Skeletal muscle satellite cell (primary cell): ENCODE results near the gene DZIP3. TPM values are rescaled to one million over a fixed set of nuclear protein-coding genes. Genes with fewer than 3 reads are reported as not detected.

ENCODE experiments used
- H3K27me3 ChIP-seq: 2 replicates; pipeline ENCODE4 v1.7.0; 2013; ENCODE audit warnings: low read length; ENCODE audit not compliant: control insufficient read depth, insufficient read depth
- H3K36me3 ChIP-seq: 2 replicates; pipeline ENCODE4 v1.7.0; 2013; ENCODE audit warnings: mild to moderate bottlenecking, control low read depth, low read length; ENCODE audit not compliant: insufficient read depth
- H3K4me1 ChIP-seq: 2 replicates; pipeline ENCODE4 v1.7.0; 2013; ENCODE audit warnings: low read length; ENCODE audit not compliant: control insufficient read depth, insufficient read depth
- H3K4me2 ChIP-seq: 2 replicates; pipeline ENCODE4 v1.7.0; 2013; ENCODE audit warnings: mild to moderate bottlenecking, low read length
- H3K4me3 ChIP-seq: 2 replicates; pipeline ENCODE4 v1.7.0; 2013; ENCODE audit warnings: low read length
- H3K9ac ChIP-seq: 2 replicates; pipeline ENCODE4 v1.7.0; 2013; ENCODE audit warnings: mild to moderate bottlenecking, low read depth, low read length, moderate library complexity
- H3K9me3 ChIP-seq: replicated peaks from 2 replicates; pipeline ENCODE4 v1.7.0; 2013; ENCODE audit warnings: mild to moderate bottlenecking, control low read depth, low read length
- total RNA-seq: library from RNA; depleted of rRNA; stranded (reverse); fragments of >200 nt; gene quantifications from 2 replicates; pipeline ENCODE4 v1.2.3, GENCODE V29; 2012; rRNA removed

DZIP3 gene, protein sequence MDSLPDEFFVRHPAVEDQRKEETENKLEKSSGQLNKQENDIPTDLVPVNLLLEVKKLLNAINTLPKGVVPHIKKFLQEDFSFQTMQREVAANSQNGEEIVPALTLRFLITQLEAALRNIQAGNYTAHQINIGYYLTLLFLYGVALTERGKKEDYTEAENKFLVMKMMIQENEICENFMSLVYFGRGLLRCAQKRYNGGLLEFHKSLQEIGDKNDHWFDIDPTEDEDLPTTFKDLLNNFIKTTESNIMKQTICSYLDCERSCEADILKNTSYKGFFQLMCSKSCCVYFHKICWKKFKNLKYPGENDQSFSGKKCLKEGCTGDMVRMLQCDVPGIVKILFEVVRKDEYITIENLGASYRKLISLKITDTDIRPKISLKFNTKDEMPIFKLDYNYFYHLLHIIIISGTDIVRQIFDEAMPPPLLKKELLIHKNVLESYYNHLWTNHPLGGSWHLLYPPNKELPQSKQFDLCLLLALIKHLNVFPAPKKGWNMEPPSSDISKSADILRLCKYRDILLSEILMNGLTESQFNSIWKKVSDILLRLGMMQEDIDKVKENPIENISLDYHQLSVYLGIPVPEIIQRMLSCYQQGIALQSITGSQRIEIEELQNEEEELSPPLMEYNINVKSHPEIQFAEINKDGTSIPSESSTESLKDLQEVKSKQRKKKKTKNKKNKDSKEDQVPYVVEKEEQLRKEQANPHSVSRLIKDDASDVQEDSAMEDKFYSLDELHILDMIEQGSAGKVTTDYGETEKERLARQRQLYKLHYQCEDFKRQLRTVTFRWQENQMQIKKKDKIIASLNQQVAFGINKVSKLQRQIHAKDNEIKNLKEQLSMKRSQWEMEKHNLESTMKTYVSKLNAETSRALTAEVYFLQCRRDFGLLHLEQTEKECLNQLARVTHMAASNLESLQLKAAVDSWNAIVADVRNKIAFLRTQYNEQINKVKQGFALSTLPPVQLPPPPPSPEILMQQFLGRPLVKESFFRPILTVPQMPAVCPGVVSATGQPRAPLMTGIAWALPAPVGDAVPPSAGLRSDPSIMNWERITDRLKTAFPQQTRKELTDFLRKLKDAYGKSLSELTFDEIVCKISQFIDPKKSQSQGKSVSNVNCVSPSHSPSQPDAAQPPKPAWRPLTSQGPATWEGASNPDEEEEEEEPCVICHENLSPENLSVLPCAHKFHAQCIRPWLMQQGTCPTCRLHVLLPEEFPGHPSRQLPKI
- 8.3 and 9.9 TPM in 2 replicates for total RNA-seq

- no peaks in the 10 kb centered on the region for H3K36me3 ChIP-seq
- H3K4me1 ChIP-seq = peaks cover 24% of the 10 kb centered on the region
- H3K9ac ChIP-seq = peak within 1 kb of the TSS; percentile 96
- H3K4me2 ChIP-seq = peak within 1 kb of the TSS; percentile 83
- no peaks in the 10 kb centered on the region for H3K9me3 ChIP-seq
- H3K27me3 ChIP-seq = no peaks in the 10 kb centered on the region
- peak within 1 kb of the TSS; percentile 94 for H3K4me3 ChIP-seq
Measured at GRCh38 chr3:108589081-108589997, at the start of gene DZIP3, which contains the start of gene CIP2A. TSS of gene DZIP3 (plus strand) at chr3:108589722. CDS start at chr3:108605407, 15,685 bp downstream. TSS of gene CIP2A (minus strand) at chr3:108589438. CDS start at chr3:108589375, 63 bp downstream.

GRCh38 chr3:108546247-108546646 is 43.3 kb upstream of the DZIP3 start:
- peaks cover 8% of the 10 kb centered on the region for H3K36me3 ChIP-seq
- no peak overlapping the region for H3K4me2 ChIP-seq
- H3K4me3 ChIP-seq = no peak overlapping the region
- no peaks in the 10 kb centered on the region for H3K9me3 ChIP-seq
- H3K4me1 ChIP-seq = no peaks in the 10 kb centered on the region
- no peaks in the 10 kb centered on the region for H3K27me3 ChIP-seq
- no peak overlapping the region for H3K9ac ChIP-seq

DNA sequence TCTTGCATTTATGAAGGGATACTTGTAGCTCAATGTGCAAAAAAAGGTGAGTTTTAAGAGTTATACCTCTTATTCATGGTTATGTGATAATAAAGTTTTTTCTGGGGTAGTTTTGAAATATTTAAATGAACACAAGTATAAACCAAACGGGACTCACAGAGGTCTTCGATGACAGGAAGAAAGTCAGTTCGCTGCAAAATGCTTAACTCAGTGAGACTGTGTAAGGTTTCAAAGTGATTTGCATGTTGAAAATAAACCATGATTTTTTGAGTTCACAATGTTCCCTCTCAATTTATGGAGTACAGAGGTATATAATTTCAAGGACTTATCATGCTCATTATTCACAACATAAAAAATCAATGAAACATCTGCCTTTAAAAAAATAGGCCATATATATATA is 42.8 kb upstream of the DZIP3 start:
- Histone ChIP-seq H3K4me3 (no peak overlapping the region), H3K27me3 (no peaks in the 10 kb centered on the region), H3K4me2 (no peak overlapping the region), H3K9ac (no peak overlapping the region), H3K36me3 (peaks cover 8% of the 10 kb centered on the region), H3K4me1 (no peaks in the 10 kb centered on the region), H3K9me3 (no peaks in the 10 kb centered on the region)

DNA sequence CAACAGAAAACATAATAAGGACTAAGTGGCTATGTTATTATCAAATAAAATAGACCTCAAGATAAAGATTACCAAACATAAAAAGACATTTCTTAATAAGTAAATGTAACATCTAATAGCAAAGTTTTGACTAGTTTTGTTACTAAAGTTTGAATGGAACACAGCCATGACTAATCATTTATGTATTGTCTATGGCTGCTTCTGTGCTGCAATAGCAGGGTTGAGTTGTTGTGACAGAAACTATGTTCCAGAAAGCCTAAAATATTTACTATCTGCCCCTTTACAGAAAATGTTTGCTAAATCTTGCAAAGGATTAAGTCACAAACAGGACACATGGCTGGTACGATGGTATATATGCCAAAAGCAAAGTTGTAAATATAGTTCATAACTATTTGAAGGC is 41.2 kb upstream of the DZIP3 start:
- H3K9ac ChIP-seq = no peak overlapping the region

DNA sequence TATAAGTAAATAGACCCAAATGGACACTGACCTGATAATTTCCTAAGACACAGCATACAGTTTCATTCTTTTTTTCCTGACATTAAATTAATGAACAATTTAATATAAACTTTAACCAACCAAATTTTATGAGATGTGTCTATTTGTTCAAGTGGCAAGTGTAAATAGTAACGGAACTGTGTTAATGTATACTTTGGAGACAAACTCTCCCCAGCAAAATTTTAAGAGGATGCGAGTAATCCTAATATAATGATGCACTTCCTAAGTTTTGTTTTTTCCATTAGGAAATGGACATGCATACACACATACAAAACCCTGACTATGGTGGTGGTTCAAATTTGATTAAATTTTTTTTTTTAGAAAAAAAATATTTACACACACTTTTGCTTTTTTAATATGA is 40.6 kb upstream of the DZIP3 start:
- H3K9me3 ChIP-seq = no peaks in the 10 kb centered on the region
- peaks cover 3% of the 10 kb centered on the region for H3K36me3 ChIP-seq
- H3K9ac ChIP-seq = no peak overlapping the region
- H3K4me1 ChIP-seq = no peaks in the 10 kb centered on the region
- no peaks in the 10 kb centered on the region for H3K27me3 ChIP-seq
- H3K4me3 ChIP-seq = no peak overlapping the region
- no peak overlapping the region for H3K4me2 ChIP-seq

More for the DNA sequence above, 41.2 kb upstream of the DZIP3 start:
- H3K9me3 ChIP-seq = no peaks in the 10 kb centered on the region
- peaks cover 4% of the 10 kb centered on the region for H3K36me3 ChIP-seq
- no peak overlapping the region for H3K4me3 ChIP-seq
- H3K4me1 ChIP-seq = no peaks in the 10 kb centered on the region
- H3K27me3 ChIP-seq = no peaks in the 10 kb centered on the region
- H3K4me2 ChIP-seq = no peak overlapping the region

DNA sequence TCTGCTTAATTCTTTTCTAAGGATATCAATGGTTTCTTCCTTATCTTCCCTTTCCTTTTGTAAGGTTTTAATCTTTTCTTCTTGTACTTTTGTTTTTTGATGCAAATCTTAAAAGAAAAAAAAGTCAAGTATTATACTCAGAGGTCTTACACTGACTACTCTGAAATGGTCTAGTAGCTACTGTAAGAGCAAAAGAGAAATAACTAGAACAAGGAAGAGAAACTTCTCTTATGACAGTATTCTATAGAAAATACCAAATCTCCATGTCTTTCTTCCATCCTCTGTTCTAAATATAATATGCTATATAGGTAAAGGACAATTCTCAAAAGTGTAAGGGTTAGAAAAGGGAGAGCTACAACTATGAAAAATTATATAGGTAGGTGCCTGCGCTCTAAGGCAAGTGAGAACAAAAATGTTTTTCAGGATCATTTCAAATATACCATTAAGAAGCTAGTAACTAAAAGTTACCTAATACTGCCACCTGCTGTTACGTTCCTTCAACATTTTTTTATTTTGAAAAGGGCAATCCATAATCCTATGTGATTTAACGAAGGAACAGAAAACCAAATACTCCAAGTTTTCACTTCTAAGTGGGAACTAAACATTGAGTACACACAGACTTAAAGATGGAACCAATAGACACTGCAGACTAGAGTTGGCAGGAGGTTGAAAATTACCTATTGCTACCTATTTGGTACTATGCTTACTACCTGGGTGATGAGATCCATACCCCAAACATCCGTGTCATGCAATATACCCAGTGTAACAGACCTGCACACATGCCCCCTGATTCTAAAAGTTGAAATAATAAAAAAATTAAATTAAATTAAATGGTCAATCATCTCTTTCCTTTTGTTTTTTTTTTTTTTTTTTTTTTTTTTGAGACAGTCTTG is 37.0 kb upstream of the DZIP3 start:
- Histone ChIP-seq H3K27me3 (no peaks in the 10 kb centered on the region), H3K4me3 (no peak overlapping the region), H3K9me3 (no peaks in the 10 kb centered on the region), H3K36me3 (peaks cover 9% of the 10 kb centered on the region), H3K9ac (no peak overlapping the region), H3K4me1 (peaks cover 4% of the 10 kb centered on the region), H3K4me2 (no peak overlapping the region)

GRCh38 chr3:108554229-108554628 is 35.3 kb upstream of the DZIP3 start:
- Histone ChIP-seq H3K27me3 (no peaks in the 10 kb centered on the region), H3K36me3 (peaks cover 15% of the 10 kb centered on the region)

GRCh38 chr3:108554913-108555571 is 34.5 kb upstream of the DZIP3 start:
- Histone ChIP-seq H3K4me3 (no peak overlapping the region), H3K9ac (no peak overlapping the region), H3K36me3 (peaks cover 19% of the 10 kb centered on the region), H3K4me2 (no peak overlapping the region), H3K27me3 (no peaks in the 10 kb centered on the region), H3K9me3 (no peaks in the 10 kb centered on the region), H3K4me1 (peaks cover 4% of the 10 kb centered on the region)

More at GRCh38 chr3:108554229-108554628, 35.3 kb upstream of the DZIP3 start:
- Histone ChIP-seq H3K4me1 (peaks cover 4% of the 10 kb centered on the region), H3K9ac (peak overlapping the region; percentile 1), H3K4me2 (peak overlapping the region; percentile 45), H3K9me3 (no peaks in the 10 kb centered on the region), H3K4me3 (no peak overlapping the region)

DNA sequence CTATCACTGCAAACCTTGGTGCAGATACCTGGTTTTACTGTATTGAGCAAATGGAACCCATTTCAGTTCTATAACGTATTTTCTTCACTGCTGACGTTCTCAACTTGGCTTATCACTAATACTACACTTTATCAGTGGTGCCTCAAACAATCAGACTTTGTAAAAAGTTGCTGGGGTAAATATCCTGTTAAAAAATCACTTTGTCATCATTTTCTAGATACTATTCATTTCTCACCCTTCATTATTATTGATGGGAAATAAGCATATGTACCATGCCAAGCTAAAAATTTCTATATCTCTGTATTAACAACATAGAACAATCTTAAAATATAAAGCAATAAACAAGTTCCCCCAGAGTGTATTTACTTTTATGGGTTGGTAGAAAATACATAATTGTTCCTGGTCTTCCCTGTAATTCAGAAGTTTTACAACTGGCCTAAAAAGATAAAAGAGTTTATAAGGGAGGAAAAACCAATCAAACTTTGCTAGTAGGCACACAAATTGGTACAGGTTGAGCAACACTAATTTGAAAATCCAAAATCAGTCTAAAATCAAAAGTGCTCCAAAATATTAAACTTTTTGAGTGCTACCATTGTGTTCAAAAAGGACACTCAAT is 33.4 kb upstream of the DZIP3 start:
- Histone ChIP-seq H3K36me3 (peaks cover 22% of the 10 kb centered on the region), H3K4me3 (no peak overlapping the region), H3K4me1 (peaks cover 4% of the 10 kb centered on the region), H3K27me3 (no peaks in the 10 kb centered on the region), H3K4me2 (no peak overlapping the region), H3K9me3 (no peaks in the 10 kb centered on the region), H3K9ac (no peak overlapping the region)
